Measurements from ENCODE around the gene NFKB1.

NFKB1 gene

DNA sequence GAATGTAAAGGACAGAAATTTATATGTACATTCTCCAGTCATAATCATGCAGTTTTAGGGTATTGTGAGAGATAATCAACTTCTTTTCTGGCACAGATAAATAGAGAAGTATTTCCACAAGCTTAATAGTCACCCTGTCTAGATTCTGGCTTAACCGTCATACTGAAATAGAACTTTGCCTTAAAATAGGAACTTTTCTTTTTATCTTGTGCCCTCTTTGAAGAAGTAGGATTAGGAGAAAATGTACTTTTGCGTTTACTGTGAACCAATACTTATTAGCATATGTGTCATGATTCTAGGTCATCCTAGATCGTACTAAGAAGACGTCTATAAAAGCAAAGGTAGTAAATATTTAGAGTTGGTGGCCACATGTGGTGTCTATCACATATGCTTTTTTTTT is 95.4 kb downstream of the NFKB1 start:
- TF ChIP-seq, protein P1, sequence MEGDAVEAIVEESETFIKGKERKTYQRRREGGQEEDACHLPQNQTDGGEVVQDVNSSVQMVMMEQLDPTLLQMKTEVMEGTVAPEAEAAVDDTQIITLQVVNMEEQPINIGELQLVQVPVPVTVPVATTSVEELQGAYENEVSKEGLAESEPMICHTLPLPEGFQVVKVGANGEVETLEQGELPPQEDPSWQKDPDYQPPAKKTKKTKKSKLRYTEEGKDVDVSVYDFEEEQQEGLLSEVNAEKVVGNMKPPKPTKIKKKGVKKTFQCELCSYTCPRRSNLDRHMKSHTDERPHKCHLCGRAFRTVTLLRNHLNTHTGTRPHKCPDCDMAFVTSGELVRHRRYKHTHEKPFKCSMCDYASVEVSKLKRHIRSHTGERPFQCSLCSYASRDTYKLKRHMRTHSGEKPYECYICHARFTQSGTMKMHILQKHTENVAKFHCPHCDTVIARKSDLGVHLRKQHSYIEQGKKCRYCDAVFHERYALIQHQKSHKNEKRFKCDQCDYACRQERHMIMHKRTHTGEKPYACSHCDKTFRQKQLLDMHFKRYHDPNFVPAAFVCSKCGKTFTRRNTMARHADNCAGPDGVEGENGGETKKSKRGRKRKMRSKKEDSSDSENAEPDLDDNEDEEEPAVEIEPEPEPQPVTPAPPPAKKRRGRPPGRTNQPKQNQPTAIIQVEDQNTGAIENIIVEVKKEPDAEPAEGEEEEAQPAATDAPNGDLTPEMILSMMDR (IDR thresholded peaks at IDR 0.05; ENCODE audit: low read depth, low read length), result no peak
- no peak overlapping the region for H3K4me3 ChIP-seq (replicated peaks in 1 of 2; ENCODE audit: low read depth in 2 of 2, low read length in 2 of 2)
- no peak for DNase-seq (ENCODE audit: low read depth in 2 of 2)

DNA sequence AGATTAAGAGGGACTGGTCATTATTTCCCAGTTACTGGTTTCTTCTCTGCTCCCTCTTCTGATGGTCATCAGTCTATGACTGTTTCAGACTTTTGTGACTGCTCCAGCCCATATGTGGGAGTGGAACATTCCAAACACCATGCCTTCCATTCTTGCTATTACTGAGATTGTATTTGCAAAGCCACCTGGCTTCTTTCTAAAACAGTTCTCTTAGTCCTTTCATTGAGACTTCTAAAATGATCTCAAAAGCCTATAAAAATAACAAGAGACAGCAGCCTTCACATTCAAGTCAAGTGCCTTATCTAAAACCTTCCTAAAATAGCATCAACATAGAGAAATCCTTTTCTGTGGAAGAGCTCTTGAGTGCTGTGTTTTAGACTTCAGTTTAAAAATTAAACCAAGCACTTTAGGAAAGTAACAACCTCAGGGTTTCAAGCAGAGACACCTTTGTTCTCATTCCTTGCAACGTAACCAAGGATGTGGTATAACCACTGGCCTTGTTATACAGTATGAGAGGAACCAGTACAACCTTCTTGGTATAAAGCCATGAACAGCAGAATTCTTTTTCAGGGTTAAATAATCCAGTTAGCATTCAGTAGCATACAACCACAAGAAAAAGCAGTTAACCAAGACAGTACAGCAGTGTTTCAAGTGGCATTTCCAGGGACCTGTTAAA is 97.1 kb downstream of the NFKB1 start:
- H3K4me3 ChIP-seq (replicated peaks in 1 of 2; ENCODE audit: low read depth in 2 of 2, low read length in 2 of 2), result no peak overlapping the region
- TF ChIP-seq, protein P1 (IDR thresholded peaks at IDR 0.05; ENCODE audit: low read depth, low read length), result no peak
- peak; percentile 25 to 45 for DNase-seq (ENCODE audit: low read depth in 2 of 2)

DNA sequence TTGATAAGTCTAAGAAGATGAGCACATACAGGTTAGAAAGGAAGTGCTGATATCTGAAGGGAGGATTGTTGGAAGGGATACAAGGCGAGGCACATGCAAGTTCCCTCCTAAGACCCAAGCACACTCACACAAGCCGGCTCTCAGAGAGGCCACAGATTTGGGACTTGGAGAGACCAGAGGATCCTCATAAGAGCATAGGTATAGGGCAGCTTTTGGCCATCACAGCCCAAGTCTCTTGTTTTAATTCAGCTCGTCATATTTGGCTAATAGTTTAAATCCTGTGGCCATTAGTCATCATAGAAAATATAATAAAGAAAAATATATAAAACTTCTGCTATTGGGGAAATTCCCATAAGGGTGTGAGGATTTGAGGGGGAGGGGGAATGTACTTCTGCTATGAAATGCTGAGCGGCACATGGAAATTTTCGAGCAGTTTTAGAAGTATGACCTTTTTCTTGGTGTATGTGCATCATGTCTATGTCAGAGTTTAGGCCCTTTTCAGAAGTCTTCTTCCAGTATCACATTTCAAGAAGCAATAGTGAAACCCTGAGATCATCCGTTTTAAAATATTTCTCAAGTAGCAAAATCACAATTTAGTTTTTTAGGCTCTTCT is 97.7 kb downstream of the NFKB1 start:
- TF ChIP-seq, protein P1 (IDR thresholded peaks at IDR 0.05; ENCODE audit: low read depth, low read length), result no peak
- peak in 1 of 2 donors; percentile 67 for DNase-seq (ENCODE audit: low read depth in 2 of 2)
- no peak overlapping the region for H3K4me3 ChIP-seq (replicated peaks in 1 of 2; ENCODE audit: low read depth in 2 of 2, low read length in 2 of 2)

DNA sequence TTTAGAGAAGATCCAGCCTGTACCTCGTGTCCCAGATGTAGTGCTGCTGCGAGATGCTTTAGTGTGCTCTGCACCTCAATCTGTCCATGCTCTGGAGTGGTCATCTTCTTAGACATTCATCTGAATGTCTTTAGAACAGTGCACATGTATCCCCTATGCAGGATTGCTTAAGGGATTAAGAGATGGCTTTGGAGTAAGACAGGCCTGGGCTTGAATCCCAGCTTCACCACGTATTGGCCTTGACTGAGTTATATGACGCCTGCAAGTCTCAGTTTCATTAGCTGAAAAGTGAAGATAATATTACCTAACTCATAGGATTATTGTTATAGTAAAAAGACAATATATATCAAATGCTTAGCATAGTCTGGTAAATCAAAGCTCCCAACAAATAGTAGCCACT is 98.3 kb downstream of the NFKB1 start:
- no peak overlapping the region for H3K4me3 ChIP-seq (replicated peaks in 1 of 2; ENCODE audit: low read depth in 2 of 2, low read length in 2 of 2)
- TF ChIP-seq, protein P1 (IDR thresholded peaks at IDR 0.05; ENCODE audit: low read depth, low read length), result no peak
- no peak for DNase-seq (ENCODE audit: low read depth in 2 of 2)

DNA sequence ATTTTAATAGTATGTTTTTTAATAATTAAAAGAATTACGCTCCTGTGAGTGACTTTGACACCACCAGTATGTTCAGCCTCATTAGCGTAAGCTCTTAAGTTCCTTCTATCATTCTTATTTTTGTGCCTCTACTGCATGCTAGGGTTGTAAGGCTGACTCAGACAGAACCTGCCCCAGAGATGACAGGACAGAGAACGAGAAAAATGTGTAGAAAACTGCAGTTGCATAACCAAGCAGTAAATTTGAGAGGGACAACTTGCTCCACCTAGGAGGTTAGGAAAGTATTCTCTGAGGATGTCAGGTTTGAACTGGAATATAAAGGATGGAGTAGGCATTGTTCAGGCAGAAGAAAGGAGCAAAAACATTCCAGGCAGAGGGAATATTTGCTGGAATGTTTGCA is 98.7 kb downstream of the NFKB1 start:
- peak in 1 of 2 donors; percentile 35 for DNase-seq (ENCODE audit: low read depth in 2 of 2)
- H3K4me3 ChIP-seq (replicated peaks in 1 of 2; ENCODE audit: low read depth in 2 of 2, low read length in 2 of 2), result no peak overlapping the region
- TF ChIP-seq, protein P1 (IDR thresholded peaks at IDR 0.05; ENCODE audit: low read depth, low read length), result no peak

DNA sequence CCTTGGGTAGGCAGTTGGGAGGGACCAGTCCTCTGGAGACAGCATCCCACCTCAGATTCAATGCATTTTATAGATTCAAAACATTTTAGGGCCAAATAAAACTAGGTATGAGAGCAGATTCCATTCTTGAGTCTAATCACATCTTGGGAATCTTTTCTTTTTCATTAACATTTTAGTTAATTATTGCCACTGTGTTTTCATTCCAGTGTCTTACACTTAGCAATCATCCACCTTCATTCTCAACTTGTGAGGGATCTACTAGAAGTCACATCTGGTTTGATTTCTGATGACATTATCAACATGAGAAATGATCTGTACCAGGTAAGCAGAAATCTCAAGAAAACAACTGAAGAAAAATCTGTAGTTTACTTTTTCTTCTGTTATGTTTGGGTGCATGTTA is 99.5 kb downstream of the NFKB1 start:
- no peak overlapping the region for H3K4me3 ChIP-seq (replicated peaks in 1 of 2; ENCODE audit: low read depth in 2 of 2, low read length in 2 of 2)
- no peak for DNase-seq (ENCODE audit: low read depth in 2 of 2)
- TF ChIP-seq, protein P1 (IDR thresholded peaks at IDR 0.05; ENCODE audit: low read depth, low read length), result no peak
